Fibroblast of pulmonary artery (primary cell): Measurements from ENCODE around the gene BANK1.

Source experiments
- DNase-seq: peaks from one replicate; pipeline ENCODE4 v3.0.0-alpha.2; 2010; ENCODE audit warnings: low read depth
- H3K4me3 ChIP-seq: replicated peaks from 2 replicates; pipeline ENCODE4 v1.5.1; 2011; ENCODE audit warnings: low read depth, mild to moderate bottlenecking, control low read depth, low read length, moderate library complexity
- CTCF ChIP-seq: IDR thresholded peaks from 2 replicates; pipeline ENCODE4 v1.5.1; 2011; ENCODE audit warnings: mild to moderate bottlenecking, control low read depth, low read length, inconsistent platforms; ENCODE audit errors: missing control alignments

BANK1 gene

GRCh38 chr4:101833480-101833879 lies 43.0 kb downstream of the BANK1 start:
- no peak overlapping the region for H3K4me3 ChIP-seq
- DNase-seq = peak; percentile 49
- TF ChIP-seq CTCF = no peak

GRCh38 chr4:101835121-101835904 lies 44.8 kb downstream of the BANK1 start:
- peak; percentile 91 for DNase-seq
- no peak for TF ChIP-seq CTCF
- peak overlapping the region; percentile 21 for H3K4me3 ChIP-seq

GRCh38 chr4:101843054-101843453 lies 52.5 kb downstream of the BANK1 start:
- no peak overlapping the region for H3K4me3 ChIP-seq
- TF ChIP-seq CTCF = no peak
- no peak for DNase-seq

- no peak for DNase-seq
- TF ChIP-seq CTCF = no peak
- H3K4me3 ChIP-seq = no peak overlapping the region
Observed at GRCh38 chr4:101846550-101846949, 56.0 kb downstream of the BANK1 start.

GRCh38 chr4:101850698-101851097 lies 60.2 kb downstream of the BANK1 start:
- TF ChIP-seq CTCF = no peak
- H3K4me3 ChIP-seq = no peak overlapping the region
- DNase-seq = no peak

GRCh38 chr4:101851672-101852071 lies 61.1 kb downstream of the BANK1 start:
- no peak for DNase-seq
- TF ChIP-seq CTCF = no peak
- H3K4me3 ChIP-seq = no peak overlapping the region

GRCh38 chr4:101853028-101853427 lies 62.5 kb downstream of the BANK1 start:
- TF ChIP-seq CTCF = no peak
- H3K4me3 ChIP-seq = no peak overlapping the region
- DNase-seq = no peak
